Daoy (cell line): ENCODE data around the gene IGF2R. TPM values are rescaled to one million over a fixed set of nuclear protein-coding genes. Genes with fewer than 3 reads are reported as not detected.
A peak's percentile ranks its signal among the peaks of the same experiment; 100 is the strongest.

Experiments used
- DNase-seq: peaks from one replicate; pipeline ENCODE4 v3.0.0-alpha.2; 2015; ENCODE audit warnings: low read depth
- total RNA-seq: library from RNA; depleted of rRNA; stranded (reverse); fragments of >200 nt; shearing (Covaris generic); gene quantifications from 2 replicates; pipeline ENCODE4 v1.2.3, GENCODE V29; 2014

IGF2R gene
- total RNA-seq, 1 experiment from 2014 or later, result 41.1 TPM

GRCh38 chr6:160022793-160023192, 53.9 kb downstream of the IGF2R start:
- DNase-seq, result no peak

- DNase-seq, result no peak
Observed at GRCh38 chr6:160024152-160024551, 55.3 kb downstream of the IGF2R start.

GRCh38 chr6:160027076-160027475, 58.2 kb downstream of the IGF2R start:
- no peak for DNase-seq

- no peak for DNase-seq
Observed at GRCh38 chr6:160027931-160028330, 59.0 kb downstream of the IGF2R start.

GRCh38 chr6:160028487-160029275, 59.8 kb downstream of the IGF2R start:
- DNase-seq, result no peak

- no peak for DNase-seq
Observed at GRCh38 chr6:160029525-160029924, 60.6 kb downstream of the IGF2R start.

GRCh38 chr6:160030103-160030502, 61.2 kb downstream of the IGF2R start:
- DNase-seq, result peak; percentile 93

- DNase-seq, result peak; percentile 37
Observed at GRCh38 chr6:160031442-160031841, 62.6 kb downstream of the IGF2R start.

- DNase-seq, result no peak
Observed at GRCh38 chr6:160031871-160032270, 63.0 kb downstream of the IGF2R start.

GRCh38 chr6:160032538-160032937, 63.7 kb downstream of the IGF2R start:
- DNase-seq, result no peak

GRCh38 chr6:160034036-160034930, 65.4 kb downstream of the IGF2R start:
- DNase-seq, result no peak

- DNase-seq, result no peak
Observed at GRCh38 chr6:160035241-160035640, 66.4 kb downstream of the IGF2R start.

- no peak for DNase-seq
Observed at GRCh38 chr6:160035693-160036330, 66.9 kb downstream of the IGF2R start.

GRCh38 chr6:160036331-160036695, 67.4 kb downstream of the IGF2R start:
- no peak for DNase-seq

GRCh38 chr6:160036790-160037206, 67.9 kb downstream of the IGF2R start:
- peak; percentile 73 for DNase-seq

GRCh38 chr6:160038479-160038878, 69.6 kb downstream of the IGF2R start:
- no peak for DNase-seq

GRCh38 chr6:160039441-160039840, 70.6 kb downstream of the IGF2R start:
- no peak for DNase-seq

GRCh38 chr6:160040055-160040454, 71.2 kb downstream of the IGF2R start:
- DNase-seq, result no peak

- DNase-seq, result no peak
Observed at GRCh38 chr6:160040527-160041264, 71.8 kb downstream of the IGF2R start.

GRCh38 chr6:160041608-160042007, 72.7 kb downstream of the IGF2R start:
- DNase-seq, result peak; percentile 83

- DNase-seq, result peak; percentile 65
Observed at GRCh38 chr6:160042014-160042773, 73.3 kb downstream of the IGF2R start.
